CD14-positive monocyte (primary cell): Measurements from ENCODE around the gene ABL2. TPM values are rescaled to one million over a fixed set of nuclear protein-coding genes. Genes with fewer than 3 reads are reported as not detected.

ENCODE experiments used
- DNase-seq, 3 donors: peaks; one replicate each; pipeline ENCODE4 v3.0.0-alpha.2; 2011 to 2022
- H2AFZ ChIP-seq: 2 replicates; pipeline ENCODE4 v1.6.0; 2012; ENCODE audit warnings: mild to moderate bottlenecking, low read depth, low read length, inconsistent platforms; ENCODE audit not compliant: insufficient read depth, poor library complexity, severe bottlenecking
- H3K27ac ChIP-seq, 2 donors: 1 replicate in 1 of 2; 2 replicates in 1 of 2; pipeline ENCODE4 v1.5.1; 2012 to 2013; ENCODE audit warnings: low read length in 2 of 2, control low read depth in 1 of 2, inconsistent platforms in 1 of 2, low read depth in 1 of 2, mild to moderate bottlenecking in 1 of 2
- H3K27me3 ChIP-seq, 2 donors: one replicate each; pipeline versions ENCODE4 v1.6.0 to v1.6.1; 2011 to 2013; ENCODE audit warnings: low read length in 2 of 2; ENCODE audit not compliant: control insufficient read depth in 2 of 2, insufficient read depth in 2 of 2
- H3K36me3 ChIP-seq, 2 donors: replicated peaks in 1 of 2; 1 replicate in 1 of 2; 2 replicates in 1 of 2; pipeline versions ENCODE4 v1.5.1 to v1.6.1; 2012 to 2013; ENCODE audit warnings: low read length in 2 of 2, control low read depth in 1 of 2, inconsistent platforms in 1 of 2, mild to moderate bottlenecking in 1 of 2; ENCODE audit not compliant: insufficient read depth in 2 of 2, control insufficient read depth in 1 of 2
- H3K4me1 ChIP-seq, 2 donors: 1 replicate in 1 of 2; 2 replicates in 1 of 2; pipeline versions ENCODE4 v1.5.1 to v1.6.1; 2012 to 2013; ENCODE audit warnings: low read length in 2 of 2, control low read depth in 1 of 2, inconsistent platforms in 1 of 2, mild to moderate bottlenecking in 1 of 2, moderate library complexity in 1 of 2; ENCODE audit not compliant: insufficient read depth in 2 of 2, control insufficient read depth in 1 of 2
- H3K4me2 ChIP-seq: replicated peaks from 2 replicates; pipeline ENCODE3; 2012; ENCODE audit warnings: low read length, moderate library complexity, mild to moderate bottlenecking; ENCODE audit not compliant: poor library complexity, severe bottlenecking; ENCODE audit errors: extremely low read depth
- H3K4me3 ChIP-seq, 3 experiments: fragments of 200-600 bp in 1 of 3; sonication (generic) in 1 of 3; replicated peaks in 1 of 3; 1 replicate in 2 of 3; 2 replicates in 1 of 3; pipeline ENCODE4 v1.5.1; 2011 to 2013; ENCODE audit warnings: low read length in 3 of 3, mild to moderate bottlenecking in 3 of 3, control low read depth in 2 of 3, low read depth in 2 of 3, inconsistent platforms in 1 of 3, moderate library complexity in 1 of 3
- H3K79me2 ChIP-seq: 2 replicates; pipeline ENCODE4 v1.6.0; 2012; ENCODE audit warnings: mild to moderate bottlenecking, control low read depth, inconsistent platforms, low read length, moderate library complexity; ENCODE audit not compliant: insufficient read depth
- H3K9ac ChIP-seq: 2 replicates; pipeline ENCODE4 v1.6.0; 2017; ENCODE audit warnings: low read length, mild to moderate bottlenecking; ENCODE audit not compliant: insufficient read depth, poor library complexity, severe bottlenecking
- H3K9me3 ChIP-seq, 2 donors: replicated peaks in 1 of 2; 1 replicate in 1 of 2; 2 replicates in 1 of 2; pipeline versions ENCODE4 v1.5.1 to v1.6.1; 2012 to 2013; ENCODE audit warnings: low read length in 2 of 2, control low read depth in 1 of 2; ENCODE audit not compliant: control insufficient read depth in 1 of 2, insufficient read depth in 1 of 2
- H4K20me1 ChIP-seq: 2 replicates; pipeline ENCODE4 v1.6.0; 2012; ENCODE audit warnings: mild to moderate bottlenecking, low read length, control low read depth, moderate library complexity; ENCODE audit not compliant: insufficient read depth
- H3K27ac Mint-ChIP-seq, 7 donors: one replicate each; pipeline ENCODE4 v1.8.0; 2020; ENCODE audit warnings: mild to moderate bottlenecking in 7 of 7, mixed read lengths in 7 of 7, moderate library complexity in 6 of 7, inconsistent platforms in 2 of 7
- H3K27me3 Mint-ChIP-seq, 3 donors: one replicate each; pipeline ENCODE4 v1.8.0; 2021 to 2022; ENCODE audit warnings: low read depth in 3 of 3, mild to moderate bottlenecking in 3 of 3, mixed read lengths in 3 of 3, moderate library complexity in 3 of 3, inconsistent platforms in 1 of 3
- H3K36me3 Mint-ChIP-seq, 2 donors: one replicate each; pipeline ENCODE4 v1.8.0; 2020; ENCODE audit warnings: mixed read lengths in 2 of 2, inconsistent platforms in 1 of 2, mild to moderate bottlenecking in 1 of 2
- H3K4me1 Mint-ChIP-seq: one replicate; pipeline ENCODE4 v1.8.0; 2020; ENCODE audit warnings: mild to moderate bottlenecking, mixed read lengths
- H3K4me3 Mint-ChIP-seq, 2 donors: one replicate each; pipeline ENCODE4 v1.8.0; 2020; ENCODE audit warnings: mild to moderate bottlenecking in 2 of 2, mixed read lengths in 2 of 2, moderate library complexity in 1 of 2
- H3K9me3 Mint-ChIP-seq, 7 donors: one replicate each; pipeline ENCODE4 v1.8.0; 2020 to 2022; ENCODE audit warnings: mixed read lengths in 7 of 7, mild to moderate bottlenecking in 6 of 7, moderate library complexity in 6 of 7, inconsistent platforms in 2 of 7
- CTCF ChIP-seq: fragments of 200-600 bp; IDR thresholded peaks from one replicate; pipeline ENCODE4 v1.8.0; 2022; ENCODE audit warnings: antibody characterized with exemption, mild to moderate bottlenecking
- WGBS: methylation state at CpG from one replicate; pipeline ENCODE4 v1.1.5; 2013; ENCODE audit warnings: missing lambda C conversion rate; ENCODE audit not compliant: insufficient coverage; 5-methylcytosine and 5-hydroxymethylcytosine counted together
- intact Hi-C, 2 donors: fragments of 100-400 bp; cut with micrococcal nuclease; formaldehyde crosslinking; loops; one replicate each; pipeline versions ENCODE4 v1.15.0 to v1.15.1; 2023
- polyA plus RNA-seq, 3 donors: library from polyadenylated mRNA; depleted of rRNA in 1 of 3; unstranded in 2 of 3; stranded (reverse) in 1 of 3; fragments of 300-500 nt in 2 of 3; fragments of >200 nt in 1 of 3; fragmentation: Illumina TruSeq in 2 of 3; gene quantifications; 1 replicate in 2 of 3; 2 replicates in 1 of 3; pipeline ENCODE4 v1.2.3, GENCODE V29; 2012 to 2021

ABL2 gene
- polyA plus RNA-seq, 3 donors, result 0.20 to 2.1 (median 1.4) TPM

GRCh38 chr1:179146911-179147310, 82.6 kb downstream of the ABL2 start:
- H3K9me3 Mint-ChIP-seq, result peaks cover 0 to 6% (median 2%) of the 10 kb centered on the region in 7 donors
- intact Hi-C loops, result no loop called here
- DNase-seq, result no peak
- Histone ChIP-seq H3K9ac (no peak overlapping the region), H3K4me3 (no peak overlapping the region), H3K4me1 (peaks cover 10 to 12% of the 10 kb centered on the region in 2 donors), H2AFZ (no peak overlapping the region), H3K9me3 (peaks cover 0 to 3% of the 10 kb centered on the region in 2 donors), H4K20me1 (no peaks in the 10 kb centered on the region), H3K27ac (no peak overlapping the region), H3K4me2 (no peak overlapping the region), H3K27me3 (no peaks in the 10 kb centered on the region), H3K36me3 (peaks cover 0 to 6% of the 10 kb centered on the region in 2 donors), H3K79me2 (no peaks in the 10 kb centered on the region)
- TF ChIP-seq CTCF, result no peak
- no peak overlapping the region for H3K4me3 Mint-ChIP-seq
- WGBS, result no CpG with 5 or more reads among the region's 1 CpG
- peak overlapping the region in 1 of 7 donors; percentile 50 for H3K27ac Mint-ChIP-seq
- no peaks in the 10 kb centered on the region for H3K27me3 Mint-ChIP-seq
- peaks cover 8% of the 10 kb centered on the region for H3K4me1 Mint-ChIP-seq
- peaks cover 5 to 18% of the 10 kb centered on the region in 2 donors for H3K36me3 Mint-ChIP-seq

DNA sequence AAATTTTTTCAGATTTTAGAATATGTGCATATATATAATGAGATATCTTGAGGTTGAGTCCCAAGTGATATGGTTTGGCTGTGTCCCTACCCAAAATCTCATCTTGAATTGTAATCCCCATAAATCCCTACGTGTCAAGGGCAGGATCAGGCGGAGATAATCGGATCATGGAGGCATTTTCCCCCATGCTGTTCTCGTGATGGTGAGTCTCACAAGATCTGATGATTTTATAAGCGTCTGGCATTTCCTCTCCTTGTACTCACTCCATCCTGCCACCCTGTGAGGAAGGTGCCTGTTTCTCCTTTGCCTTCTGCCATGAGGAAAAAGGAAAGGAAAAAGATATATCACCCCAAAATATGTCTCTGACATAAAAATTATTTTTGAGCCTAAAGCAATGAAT, 83.0 kb downstream of the ABL2 start:
- peaks cover 0 to 3% of the 10 kb centered on the region in 2 donors for H3K9me3 ChIP-seq
- peaks cover 12% of the 10 kb centered on the region for H3K4me1 Mint-ChIP-seq
- H4K20me1 ChIP-seq, result no peaks in the 10 kb centered on the region
- no peak overlapping the region for H3K27ac Mint-ChIP-seq
- peaks cover 15 to 16% of the 10 kb centered on the region in 2 donors for H3K4me1 ChIP-seq
- no peaks in the 10 kb centered on the region for H3K27me3 Mint-ChIP-seq
- H3K79me2 ChIP-seq, result no peaks in the 10 kb centered on the region
- no peak overlapping the region for H2AFZ ChIP-seq
- no peak overlapping the region for H3K9ac ChIP-seq
- H3K4me3 ChIP-seq, result no peak overlapping the region
- intact Hi-C loops, result no loop called here
- no peaks in the 10 kb centered on the region for H3K27me3 ChIP-seq
- H3K4me3 Mint-ChIP-seq, result no peak overlapping the region
- peaks cover 0 to 6% of the 10 kb centered on the region in 2 donors for H3K36me3 ChIP-seq
- peaks cover 5 to 18% of the 10 kb centered on the region in 2 donors for H3K36me3 Mint-ChIP-seq
- no peak overlapping the region for H3K27ac ChIP-seq
- H3K9me3 Mint-ChIP-seq, result peaks cover 0 to 6% (median 2%) of the 10 kb centered on the region in 7 donors
- no CpG with 5 or more reads among the region's 5 CpGs for WGBS
- no peak for DNase-seq
- TF ChIP-seq CTCF, result no peak
- H3K4me2 ChIP-seq, result no peak overlapping the region
